Dermis microvascular lymphatic vessel endothelial cell (primary cell): ENCODE measurements around the gene FBXL17. TPM values are rescaled to one million over a fixed set of nuclear protein-coding genes. Genes with fewer than 3 reads are reported as not detected.

Experiments used
- DNase-seq, 2 donors: peaks; one replicate each; pipeline versions ENCODE4 v3.0.0 to v3.0.0-alpha.2; 2010; ENCODE audit warnings: low read depth in 2 of 2
- total RNA-seq: library from RNA; depleted of rRNA; stranded (reverse); fragments of >200 nt; gene quantifications from 2 replicates; pipeline ENCODE4 v1.2.1, GENCODE V29; 2014

The FBXL17 gene
- total RNA-seq, 1 donor from 2014 or later = 4.7 TPM

DNA sequence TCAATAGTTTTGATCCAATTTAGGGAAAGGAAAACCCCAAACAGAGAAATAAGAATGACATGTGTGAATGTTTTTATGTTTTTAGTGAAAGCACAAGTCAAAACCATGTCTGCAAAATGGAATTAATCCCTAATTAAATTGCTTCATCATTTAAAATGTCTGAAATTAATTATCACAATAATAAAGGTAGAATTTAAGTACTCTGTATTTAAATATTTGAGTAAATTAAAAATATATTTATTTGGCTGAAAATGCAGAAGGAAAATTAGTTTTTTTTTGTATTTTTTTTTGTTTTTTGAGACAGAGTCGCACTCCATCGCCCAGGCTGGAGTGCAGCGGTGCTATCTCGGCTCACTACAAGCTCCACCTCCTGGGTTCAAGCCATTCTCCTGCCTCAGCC, 380.7 kb downstream of the FBXL17 start:
- DNase-seq = no peak

DNA sequence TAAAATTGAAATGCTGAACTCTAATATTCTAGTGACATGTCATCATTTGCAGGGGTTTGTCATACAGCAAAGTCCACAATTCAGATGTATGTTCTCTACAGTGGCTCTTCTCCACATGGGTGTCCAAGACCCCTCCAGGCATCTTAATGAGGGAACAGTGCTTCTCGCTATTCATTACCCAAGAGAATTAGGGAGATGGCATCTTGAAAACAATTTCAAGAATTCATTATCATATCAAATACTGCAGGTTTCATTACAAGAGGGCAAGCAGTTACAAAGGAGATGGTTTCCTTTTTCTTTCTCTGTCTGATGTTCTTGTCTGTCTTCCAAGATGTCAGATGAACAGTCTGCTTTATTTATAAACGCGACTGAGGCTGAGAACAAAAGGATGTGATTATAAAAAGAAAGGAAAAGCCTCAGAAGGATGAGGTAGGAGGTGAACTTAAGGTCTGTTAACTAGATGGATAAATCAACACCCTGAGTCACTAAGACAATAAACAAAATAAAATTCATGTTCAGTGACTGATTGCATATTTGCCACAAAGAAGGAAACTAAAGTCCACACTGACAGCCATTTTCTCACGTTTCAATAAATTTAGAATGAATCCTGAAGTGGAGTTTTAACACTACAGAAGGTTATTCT, 384.4 kb downstream of the FBXL17 start:
- DNase-seq = peak in 1 of 2 donors; percentile 64

DNA sequence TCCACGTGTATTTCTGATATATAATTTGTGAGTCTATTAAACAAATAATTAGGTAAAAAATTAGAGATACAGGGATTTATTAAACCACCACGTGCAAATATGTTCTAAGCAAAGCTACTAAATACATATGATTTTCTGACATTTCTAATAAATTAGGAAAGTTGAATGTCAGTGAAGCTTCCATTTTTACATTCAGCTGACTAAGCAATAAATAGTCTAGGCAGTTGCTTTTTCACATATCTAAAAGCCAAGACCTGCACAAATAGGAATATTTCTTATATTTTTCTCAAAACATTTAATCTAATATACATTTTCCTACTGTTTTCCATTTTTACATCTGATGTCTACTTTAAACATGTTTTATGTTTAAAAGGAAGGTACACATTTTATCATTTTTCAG, 388.6 kb downstream of the FBXL17 start:
- DNase-seq = no peak

DNA sequence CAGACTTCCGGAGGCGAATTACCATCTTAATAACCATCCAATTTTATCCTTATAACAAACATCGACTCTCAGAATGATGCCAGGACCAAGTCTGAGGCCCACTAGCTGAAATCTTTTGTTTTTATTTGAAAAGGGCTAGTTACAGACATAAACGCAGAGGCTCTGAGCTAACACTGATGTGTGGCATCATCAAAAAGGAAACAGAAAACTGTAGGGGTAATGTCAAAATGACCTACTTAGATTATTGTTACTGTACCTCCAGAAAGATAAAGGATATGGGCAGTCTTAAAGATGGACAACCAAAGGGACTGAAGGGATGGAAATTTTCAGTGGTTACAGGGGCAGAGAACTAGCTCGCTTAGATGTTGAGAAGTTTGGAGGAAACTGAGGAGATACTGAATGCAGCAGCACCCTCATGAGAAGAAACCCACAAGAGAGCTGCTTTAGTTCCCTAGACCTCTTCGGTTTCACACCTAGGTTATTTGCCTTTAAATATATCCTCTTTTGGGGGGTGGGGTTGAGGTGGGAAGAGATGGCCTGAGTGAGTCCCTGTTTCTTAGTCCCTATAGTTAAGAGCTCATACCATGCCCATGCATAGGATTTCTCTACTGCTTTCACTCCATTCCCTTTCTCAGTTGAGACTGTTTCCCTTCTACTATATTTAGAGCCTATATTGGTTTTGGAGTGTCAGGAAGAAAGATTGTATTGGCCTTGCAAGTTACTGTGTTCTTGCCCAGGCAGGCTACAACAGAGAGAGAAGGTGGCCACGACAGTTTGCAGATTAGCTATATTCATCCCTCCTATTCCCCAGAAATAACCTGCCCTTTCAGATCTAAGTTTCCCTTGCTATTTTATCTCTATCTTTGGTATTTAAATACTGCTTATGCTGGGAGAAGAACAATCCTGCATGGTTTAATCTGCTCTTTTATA, 390.8 kb downstream of the FBXL17 start:
- DNase-seq = no peak

DNA sequence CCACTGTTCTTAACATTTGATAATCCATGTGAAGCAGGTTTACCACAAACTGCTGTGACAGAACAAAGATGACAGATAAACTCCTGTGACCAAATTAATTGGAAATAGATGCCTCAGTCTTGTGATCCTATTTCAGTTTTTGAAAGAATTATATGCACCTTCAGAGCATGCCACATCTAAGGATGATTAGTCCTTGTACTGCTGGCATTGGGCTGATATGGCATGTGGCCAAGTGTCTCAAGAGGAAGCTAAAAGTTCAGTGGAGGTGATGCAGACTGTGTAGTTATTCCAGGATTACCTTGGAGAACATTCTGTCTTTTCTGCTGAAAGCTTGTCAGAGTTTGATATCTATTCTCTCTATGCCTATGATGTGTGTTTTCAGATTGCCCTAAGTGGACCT, 396.8 kb downstream of the FBXL17 start:
- peak in 1 of 2 donors; percentile 50 for DNase-seq

DNA sequence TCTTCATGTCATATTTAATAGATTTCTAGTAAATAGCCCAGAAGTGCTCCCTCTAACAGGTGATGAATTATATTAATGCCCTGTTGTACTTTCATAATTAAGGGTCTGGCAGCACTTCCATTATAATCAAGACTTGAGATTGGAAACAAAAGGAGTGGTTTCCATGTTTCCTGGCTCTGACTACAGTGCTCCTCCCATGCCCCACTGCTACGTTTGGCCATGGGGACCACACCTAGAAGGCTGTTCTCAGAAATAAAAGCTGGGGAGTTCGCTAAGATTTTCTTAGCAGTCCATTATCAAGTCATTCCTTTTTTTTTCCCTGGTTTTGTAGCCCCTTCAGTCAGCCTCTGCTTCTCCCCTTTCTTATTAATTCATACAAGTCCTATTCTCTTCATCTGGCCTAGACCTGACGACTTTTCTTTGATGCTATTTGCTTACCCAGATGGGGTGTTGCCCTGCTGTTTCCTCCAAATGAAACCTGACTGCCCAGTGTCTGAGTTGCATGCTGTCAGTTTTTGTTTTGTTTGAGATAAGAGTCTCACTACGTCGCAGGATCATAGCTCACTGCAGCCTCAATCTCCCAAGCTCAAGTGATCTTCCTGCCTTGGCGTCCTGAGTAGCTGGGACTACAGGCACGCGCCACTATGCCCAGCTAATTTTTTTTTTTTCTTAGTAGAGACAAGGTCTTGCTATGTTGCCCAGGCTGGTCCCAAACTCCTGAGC, 399.0 kb downstream of the FBXL17 start:
- no peak for DNase-seq

DNA sequence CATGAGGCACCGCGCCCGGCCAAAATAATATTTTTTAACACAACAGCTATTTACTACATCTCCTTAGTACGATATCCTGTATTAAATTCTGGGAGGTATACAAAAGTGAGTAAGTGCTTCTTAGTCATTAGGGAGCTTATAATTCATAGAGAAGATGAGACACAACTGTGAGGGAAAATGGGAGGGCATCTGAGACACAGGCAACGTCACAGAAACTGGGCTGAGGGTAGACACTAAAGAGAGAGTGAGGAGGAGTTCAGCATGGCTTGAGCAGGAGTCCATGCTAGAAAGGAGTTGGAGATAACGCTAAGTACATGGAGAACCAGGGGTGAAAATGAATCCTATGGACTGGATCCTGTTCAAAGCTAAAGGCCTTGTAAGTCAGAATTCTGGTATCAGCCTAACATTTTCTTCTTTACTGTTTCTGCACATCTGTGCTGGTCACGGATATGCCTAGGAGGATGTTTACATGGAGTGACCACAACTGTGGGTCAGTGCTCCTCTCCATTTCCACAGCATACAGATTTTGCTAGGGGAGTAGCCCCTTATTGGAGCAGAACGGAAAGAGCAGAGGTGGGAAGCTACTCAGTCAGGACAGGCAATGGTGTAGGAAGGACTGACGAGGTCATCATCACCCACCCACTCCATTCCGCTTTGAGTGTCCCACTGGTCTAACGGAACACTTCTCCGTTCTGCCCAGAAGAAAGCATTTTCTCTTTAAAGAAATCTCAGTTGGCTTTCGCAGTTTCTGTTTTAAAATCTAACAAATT, 400.8 kb downstream of the FBXL17 start:
- DNase-seq = no peak

DNA sequence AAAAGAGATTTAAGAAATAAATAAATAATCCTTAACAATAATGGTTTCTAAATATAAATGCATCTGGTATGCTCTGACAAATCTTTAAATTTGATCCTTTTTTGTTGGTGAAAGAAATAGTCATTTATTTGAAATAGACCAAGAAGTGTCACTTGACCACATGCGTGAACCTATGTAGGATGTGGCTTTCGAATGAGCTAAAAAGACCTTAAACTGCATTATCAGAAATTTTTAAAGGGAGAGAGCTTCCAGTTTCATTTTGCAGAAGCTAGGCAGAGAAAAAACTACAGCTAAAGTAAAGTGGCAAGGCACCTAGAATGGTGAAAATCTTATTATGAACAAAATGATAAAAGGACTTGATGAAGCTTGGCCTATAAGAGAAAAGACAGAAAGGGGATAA, 402.0 kb downstream of the FBXL17 start:
- DNase-seq = no peak

DNA sequence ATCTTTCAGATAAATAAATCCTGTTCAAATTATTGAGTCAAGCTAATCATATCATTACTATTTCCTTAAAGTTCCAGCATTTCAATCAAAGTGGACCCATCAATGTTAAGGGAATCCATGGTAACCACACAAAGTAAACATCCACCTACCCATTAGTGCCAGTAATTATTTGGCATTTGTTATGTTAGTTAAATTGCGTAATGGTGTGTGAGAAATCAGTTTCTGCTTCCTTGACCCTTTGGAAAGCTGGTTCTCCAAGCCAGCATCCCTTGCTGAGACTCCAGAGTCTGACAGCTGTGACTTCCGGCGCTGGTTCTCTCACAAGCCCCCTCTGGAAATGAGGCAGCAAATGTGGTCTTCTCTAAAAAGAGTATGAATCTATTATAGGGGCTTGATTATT, 402.6 kb downstream of the FBXL17 start:
- no peak for DNase-seq

DNA sequence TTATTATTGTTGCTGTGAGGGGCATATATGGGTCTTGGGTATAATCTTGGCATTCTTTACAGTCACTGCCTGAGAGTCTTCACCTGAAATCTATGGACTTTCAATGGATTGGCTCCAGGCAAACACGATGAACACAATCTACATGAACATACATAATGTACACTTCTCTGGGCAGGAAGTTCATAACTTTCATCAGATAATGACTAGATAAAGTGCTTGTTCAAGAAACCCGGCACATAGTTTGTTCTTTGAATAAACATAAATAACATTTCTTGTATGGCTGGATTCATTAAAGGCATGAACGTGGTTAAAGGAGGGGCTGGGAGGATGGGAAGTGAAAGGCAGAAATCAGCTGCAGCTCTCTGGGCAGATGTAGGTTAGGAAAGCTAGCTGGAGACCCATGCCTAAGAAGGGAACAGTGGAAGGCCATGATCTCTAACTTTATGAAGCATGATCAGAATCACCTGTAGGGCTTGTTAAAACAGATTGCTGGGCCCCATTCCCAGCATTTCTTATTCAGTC, 404.3 kb downstream of the FBXL17 start:
- no peak for DNase-seq

DNA sequence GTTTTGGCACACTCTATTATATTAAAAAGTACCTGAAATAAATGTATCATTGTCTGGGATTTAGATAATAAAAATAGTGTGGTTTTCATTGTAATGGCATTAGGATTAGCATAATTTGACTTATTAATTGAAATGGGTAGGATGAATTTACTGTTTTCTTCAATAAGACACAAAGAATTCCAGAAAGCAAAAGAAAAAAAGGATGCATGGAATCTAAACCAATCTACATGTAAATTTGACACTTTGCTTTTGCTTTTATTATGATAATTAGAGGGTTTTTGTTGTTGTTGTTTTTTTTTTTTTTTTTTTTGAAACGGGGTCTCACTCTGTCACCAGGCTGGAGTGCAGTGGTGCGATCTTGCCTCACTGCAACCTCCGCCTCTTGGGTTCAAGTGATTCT, 406.3 kb downstream of the FBXL17 start:
- DNase-seq = no peak

DNA sequence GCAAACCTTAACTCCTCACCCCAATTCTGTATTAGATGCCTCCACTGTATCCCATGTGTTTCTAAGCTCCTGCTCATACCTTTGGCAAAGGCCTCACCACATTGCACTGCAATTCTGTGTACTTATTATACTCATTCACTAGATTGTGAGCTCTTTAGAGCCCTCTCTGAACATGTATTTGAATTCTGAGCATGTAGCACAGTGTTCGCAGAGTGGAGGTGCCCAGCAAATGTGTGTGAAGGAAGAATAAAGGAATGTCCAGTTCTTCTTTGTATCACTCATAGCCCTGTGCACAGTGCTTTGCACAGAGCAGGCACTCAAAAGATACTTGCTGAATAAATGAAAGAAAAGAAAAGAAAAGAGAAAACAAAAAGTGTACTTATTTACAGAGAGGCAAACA, 410.1 kb downstream of the FBXL17 start:
- DNase-seq = no peak

DNA sequence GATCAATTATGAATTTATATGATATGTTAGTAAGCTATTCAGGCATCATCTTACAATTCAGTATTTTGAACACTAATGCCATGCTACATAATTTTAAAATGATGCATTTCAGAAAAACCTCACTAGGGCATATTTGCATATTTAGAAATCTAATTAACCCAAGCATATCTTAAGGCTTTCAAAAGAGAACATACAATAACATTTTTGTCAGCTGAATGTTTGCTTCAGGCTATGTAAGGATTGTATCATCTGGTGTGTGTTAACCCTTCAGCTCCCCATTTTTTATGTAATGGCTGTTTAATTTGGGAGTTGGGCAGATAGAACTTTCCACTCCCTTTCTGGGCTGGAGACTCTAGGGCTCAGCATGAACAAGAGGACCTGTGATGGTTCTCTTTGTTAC, 412.1 kb downstream of the FBXL17 start:
- no peak for DNase-seq

DNA sequence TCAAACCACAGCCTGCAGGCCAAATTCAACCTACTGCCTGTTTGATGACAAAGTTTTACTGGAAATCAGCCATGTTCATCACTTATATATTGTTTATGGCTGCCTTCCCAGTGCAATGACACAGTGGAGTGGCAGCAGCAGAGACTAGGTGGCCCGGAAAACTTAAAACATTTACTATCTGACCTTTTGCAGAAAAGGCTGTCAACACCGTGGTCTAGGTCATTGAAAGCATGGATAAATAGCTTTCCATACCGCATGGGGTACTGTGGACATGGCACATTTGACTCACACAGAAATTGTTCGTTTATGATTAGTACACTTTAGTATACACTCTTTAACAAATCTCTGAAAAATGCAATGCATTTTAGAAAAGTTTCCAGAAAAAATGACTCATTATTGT, 412.9 kb downstream of the FBXL17 start:
- DNase-seq = peak; percentile 64 to 69

DNA sequence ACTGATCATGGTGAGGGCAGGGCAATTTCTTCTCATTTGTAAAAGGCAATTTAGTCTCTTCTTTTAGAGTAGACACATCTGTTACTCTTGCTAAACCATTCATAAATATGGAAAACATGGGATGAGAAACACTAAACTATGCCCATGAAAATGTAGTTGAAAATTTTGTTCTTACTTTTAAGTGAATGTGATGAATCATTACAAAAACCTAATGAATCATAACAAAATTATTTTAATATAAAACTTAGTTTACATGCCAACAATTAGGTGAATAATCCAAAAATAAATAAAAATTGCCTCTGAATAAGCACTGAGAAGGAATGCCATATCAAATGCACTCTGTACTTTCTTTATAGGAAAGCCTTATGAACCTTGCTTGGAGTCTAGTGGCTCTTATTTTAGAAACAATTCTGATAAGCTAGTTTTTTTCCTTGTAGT, 413.5 kb downstream of the FBXL17 start:
- no peak for DNase-seq

DNA sequence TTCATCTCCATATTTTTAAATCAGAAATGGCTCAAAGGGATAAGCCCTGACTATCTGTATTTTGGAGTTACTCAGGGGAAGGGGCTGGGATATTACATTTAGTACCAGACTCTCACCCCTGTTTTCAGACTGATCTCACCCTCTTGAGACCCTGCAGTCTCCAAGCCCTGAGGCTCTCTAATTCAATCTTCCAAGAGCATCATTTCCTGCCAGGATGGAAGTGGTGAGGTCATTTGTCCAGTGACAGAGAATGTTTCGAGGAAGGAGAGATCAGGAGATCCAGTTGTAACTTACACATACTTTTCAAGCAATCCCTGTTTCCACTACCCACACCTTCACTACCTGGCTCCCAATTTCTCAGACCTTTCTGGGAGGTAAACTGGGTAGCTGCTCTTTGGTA, 415.7 kb downstream of the FBXL17 start:
- DNase-seq = peak in 1 of 2 donors; percentile 3

DNA sequence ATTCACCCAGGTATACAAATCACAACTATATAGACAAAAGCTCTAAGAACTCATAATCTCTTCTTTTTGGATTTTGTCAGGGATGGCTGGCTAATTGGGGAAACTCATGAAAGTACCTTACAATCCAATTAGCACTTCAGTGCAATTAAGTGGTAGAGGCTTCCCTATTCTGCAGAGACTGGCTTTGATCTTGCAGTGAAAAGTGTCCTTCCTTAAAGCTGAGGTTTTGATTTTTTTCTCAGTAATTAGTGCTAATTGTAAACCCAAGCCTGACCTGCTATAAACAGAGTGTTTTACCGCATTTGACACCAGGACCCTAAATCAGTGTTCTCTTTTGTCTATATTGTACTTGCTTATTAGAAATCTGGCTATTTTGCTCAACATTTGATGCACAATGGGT, 417.2 kb downstream of the FBXL17 start:
- no peak for DNase-seq

DNA sequence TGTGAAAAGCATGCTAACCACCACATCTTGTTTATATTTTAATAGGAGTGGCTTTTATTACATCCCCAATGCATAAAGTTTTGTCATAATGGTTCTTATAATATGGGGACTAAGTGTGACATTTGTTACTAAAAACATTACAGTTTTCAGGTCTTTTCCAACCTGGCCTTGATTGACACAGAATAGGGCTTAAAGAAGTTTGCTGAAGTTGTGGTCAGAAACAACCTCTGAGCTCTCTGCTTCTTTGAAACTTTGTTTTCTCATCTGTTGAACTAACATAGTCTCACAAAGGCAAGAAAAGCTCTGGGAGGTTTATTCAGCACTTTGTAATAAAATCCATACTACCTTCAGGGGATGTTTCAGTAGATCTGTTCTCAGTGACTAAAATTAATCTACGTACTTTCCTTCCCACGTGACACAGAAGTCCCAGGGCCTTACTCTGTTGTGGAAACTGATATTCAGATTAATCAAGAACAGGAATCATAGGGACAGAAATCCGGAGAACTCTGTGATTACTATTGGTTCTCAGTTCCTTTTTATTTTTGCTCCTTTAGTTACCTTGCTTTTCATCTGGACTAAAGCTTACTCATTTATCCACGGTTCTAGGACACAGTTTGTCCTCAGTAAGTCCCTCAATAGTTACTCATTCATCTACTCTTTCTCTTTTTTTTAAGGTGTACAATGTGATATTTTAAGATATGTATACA, 422.2 kb downstream of the FBXL17 start:
- no peak for DNase-seq

DNA sequence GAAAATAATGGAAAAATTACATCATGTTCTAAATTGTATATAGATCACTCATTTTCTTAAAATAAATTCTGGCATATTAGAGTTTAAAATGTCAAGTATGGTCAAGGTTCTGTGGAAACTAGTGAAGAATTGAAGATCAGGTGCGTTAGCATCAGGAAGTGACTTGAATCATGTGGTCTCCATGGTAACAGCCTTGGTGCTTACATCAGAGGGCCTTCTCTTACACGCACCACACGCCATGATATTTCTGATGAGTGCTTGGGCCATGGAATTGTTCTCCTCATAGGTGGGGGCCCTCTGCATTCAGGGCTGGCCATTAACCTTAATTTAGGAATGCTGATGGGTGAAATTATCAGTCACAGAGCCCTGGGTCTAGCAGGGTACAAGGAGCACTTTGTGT, 423.0 kb downstream of the FBXL17 start:
- no peak for DNase-seq

DNA sequence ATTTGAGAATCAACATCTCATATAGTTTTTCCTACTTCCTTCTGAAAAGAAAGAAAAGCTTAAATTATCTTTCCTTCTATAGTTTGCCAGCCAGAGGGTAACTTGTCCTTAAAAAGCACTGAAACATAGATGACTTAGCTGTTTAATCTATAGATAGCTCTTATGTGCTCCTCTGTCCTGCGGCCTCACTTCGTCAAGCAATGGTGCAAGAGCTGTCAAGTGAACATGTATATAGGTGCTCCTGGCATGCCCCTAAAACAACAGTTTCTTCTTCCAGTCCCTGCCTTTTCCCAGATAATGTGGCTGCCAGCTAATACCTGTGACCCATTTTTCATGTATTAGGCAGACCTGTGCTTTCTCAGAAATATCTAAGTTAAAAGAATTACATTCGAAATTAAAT, 423.5 kb downstream of the FBXL17 start:
- DNase-seq = no peak

DNA sequence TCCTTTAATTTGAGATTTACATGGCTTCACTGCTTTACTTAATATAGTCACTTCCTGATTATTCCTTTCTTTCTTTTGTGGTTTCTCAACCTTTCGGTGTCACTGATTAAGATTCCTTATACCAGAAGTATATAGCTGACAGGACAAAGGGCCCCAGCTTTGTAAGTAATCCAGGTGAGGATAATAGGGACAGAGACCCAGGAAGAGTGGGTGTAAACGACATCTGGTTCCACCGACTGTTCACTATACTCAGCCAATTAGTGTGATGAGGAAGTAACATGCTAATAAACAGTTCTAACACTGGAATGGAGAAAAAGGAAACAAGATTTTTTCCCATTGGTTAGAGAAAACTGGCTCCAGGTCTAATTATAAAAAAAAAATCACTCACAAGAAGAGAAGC, 424.8 kb downstream of the FBXL17 start:
- DNase-seq = no peak
